Activated naive CD4-positive, alpha-beta T cell (primary cell): ENCODE measurements around the gene PREP.
"Not testable (repeated sequence)": the region's sequence is repeated elsewhere in the genome, so short reads cannot be mapped to it uniquely, and the experiment has no call there.

Source experiments
- DNase-seq, 4 experiments: peaks; one replicate each; lab custom pipeline; 2025; lab: John Stamatoyannopoulos, UW

The PREP gene

GRCh38 chr6:105402939-105403935, at the start of gene PREP:
PREP (minus strand) TSS chr6:105403082; CDS start chr6:105402891, 191 bp downstream.
- DNase-seq, result peak; percentile 43 to 81 (median 56)

DNA sequence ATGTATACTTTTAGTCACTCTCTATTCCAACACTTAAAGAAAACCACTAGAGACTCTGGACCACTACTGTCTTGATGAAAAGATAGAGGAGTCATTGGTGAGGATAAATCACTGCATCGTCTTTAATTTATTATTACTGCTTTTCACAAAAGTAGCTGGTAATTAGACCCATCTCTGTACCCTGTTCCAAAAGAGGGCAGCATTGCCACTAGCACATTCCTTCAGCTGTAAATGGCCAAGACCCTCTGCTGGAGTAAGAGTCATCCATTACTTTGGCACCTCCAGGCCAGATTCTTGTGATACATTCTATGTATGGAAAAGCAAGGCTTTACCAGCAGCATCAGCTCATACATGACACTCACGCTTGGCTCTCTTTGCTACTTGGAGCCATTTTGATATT, 49.5 kb upstream of the PREP start:
- DNase-seq, result no peak

- DNase-seq, result no peak
Observed at GRCh38 chr6:105449756-105450390, 47.0 kb upstream of the PREP start.

DNA sequence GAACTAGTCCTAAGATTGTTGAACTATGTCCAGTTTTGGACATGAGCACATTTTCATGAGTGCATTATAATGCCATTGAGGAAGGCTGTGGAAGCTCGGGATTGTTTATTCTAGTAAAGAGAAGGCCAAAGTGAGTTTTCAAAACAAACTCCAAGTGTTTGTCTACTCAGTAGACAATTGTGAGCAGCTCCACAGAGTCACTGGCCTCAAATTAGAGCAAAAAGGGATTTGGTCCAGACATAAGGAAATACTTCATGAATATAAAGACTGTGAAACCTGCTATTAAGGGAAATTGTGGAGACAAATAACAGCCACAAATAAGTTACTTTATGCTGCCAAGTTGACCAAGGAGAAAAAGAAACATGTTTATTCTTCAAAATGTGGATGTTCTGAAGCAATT, 42.6 kb upstream of the PREP start:
- no peak for DNase-seq

GRCh38 chr6:105443941-105444340, 41.1 kb upstream of the PREP start:
- DNase-seq, result no peak

DNA sequence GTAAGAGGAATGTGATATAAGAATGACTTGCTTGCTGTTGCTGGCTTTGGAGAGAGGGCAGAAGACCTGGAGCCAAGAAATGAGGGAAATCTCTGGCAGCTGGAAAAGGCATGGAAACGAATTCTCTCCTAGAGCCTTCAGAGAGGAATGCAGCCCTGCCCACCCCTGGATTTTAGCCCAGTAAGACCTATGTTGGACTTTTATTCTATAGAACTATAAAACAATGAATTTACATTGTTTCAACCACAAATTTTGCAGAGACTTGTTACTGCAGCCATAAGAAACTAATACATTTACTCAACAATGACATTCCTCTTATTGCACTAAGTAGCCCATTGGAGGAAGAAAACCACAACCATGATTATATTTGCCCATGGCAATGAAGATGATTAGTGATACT, 39.5 kb upstream of the PREP start:
- DNase-seq, result no peak

GRCh38 chr6:105437236-105437635, 34.4 kb upstream of the PREP start:
- DNase-seq, result no peak

DNA sequence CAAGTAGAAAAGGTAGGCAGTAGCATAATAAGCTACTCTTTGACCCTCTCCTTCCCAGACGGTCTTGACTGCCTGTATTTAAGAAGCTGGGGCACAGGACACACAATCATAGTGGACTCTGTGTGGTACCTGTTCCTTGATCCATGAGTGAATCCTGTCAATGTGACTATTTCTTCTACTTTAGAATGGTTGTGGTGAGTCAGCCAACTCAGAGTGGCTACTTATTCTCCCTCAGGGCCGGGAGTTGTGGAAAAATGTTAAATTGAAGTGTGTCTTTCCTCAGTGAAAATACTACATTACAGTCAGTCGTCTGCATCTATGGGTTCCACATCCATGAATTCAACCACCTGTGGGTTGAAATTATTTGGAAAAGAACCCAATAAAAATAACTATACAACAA, 30.8 kb upstream of the PREP start:
- DNase-seq, result no peak

- no peak for DNase-seq
Observed at GRCh38 chr6:105432797-105433196, 29.9 kb upstream of the PREP start.

DNA sequence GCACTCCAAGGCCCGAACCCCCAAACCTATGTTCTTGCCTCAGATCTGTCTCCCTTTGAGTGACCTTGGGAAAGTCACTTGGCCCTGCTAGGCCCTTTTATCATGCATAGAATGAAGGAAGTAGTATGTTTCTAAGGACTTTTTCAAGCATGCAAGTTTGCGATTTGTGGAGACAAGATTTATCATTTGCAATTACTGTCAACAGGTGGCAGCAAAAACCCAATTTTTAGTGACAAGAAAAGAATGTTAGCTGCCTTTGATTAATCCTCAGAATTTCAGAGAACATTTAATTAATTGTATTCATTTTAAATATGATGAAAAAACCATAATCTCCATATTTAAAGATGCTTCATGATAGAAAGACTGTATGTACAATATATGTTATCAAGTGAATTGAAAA, 28.3 kb upstream of the PREP start:
- no peak for DNase-seq

GRCh38 chr6:105430685-105431084, 27.8 kb upstream of the PREP start:
- no peak for DNase-seq

DNA sequence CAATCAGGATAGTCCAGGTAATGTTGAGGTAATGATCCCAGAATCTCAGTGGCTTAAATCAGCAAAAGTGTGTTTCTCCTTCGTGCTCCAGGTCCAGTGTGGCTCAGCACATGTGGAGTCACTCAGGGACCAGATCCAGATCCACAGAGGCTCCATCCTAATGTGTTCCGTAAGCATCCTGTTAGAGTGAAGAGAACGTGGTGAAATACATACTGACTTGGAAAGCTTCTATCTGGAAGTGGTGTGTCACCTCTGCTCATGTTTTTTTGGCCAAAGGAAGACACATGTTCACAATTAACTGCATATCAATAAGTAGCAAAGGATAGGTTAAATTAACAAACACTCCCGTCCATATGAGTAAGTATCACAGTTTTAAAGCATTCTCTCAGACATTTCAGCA, 26.8 kb upstream of the PREP start:
- no peak for DNase-seq

DNA sequence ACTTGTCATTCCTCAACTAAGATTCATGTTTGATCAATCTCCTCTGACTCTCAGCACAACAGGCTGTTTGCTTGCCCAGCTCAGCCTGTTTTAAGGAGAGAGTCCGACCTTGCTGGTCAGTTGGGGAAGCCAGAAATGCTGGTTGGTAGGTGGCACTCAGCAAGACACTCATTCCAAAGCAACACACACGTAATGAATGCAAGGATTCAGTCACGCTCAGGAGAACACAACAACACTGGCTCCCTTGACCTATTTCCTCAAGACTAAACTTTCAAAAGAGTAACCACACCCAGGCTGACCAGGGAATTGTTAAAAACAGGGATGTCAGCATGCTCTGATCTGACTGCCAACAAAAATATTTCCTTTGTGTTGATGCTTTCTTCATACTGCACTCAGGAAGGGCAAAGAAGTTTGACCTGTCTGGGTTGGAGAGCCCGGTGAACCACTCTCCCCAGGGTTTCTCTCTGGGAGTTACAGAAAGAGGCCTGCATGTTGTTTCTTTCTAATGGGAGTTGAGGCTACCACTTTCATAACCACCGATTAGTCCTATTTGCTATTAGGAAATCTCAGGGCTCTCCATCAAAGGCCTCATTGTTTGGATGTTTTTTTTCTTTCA, 25.6 kb upstream of the PREP start:
- DNase-seq, result no peak

GRCh38 chr6:105424175-105424783, 21.4 kb upstream of the PREP start:
- peak; percentile 6 to 39 (median 22) for DNase-seq

GRCh38 chr6:105416971-105417370, 14.1 kb upstream of the PREP start:
- not testable (repeated sequence) for DNase-seq

DNA sequence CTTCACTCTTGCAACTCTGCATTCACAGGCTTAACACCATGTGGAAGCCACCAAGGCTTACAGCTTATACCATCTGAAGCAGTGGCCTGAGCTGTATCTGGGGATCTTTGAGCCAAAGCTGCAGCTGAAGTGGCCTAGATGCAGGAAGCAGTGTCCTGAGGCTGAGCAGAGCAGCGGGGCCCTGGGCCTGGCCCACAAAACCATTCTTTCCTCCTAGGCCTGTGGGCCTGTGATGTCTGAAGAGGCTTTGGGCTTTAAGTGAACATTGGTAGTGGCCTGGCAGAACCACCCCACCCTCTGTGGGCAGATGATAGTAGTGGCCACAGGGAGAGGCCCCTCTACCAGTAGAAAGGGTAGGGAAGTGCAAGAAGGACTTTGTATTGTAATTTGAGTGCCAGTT, 6.9 kb upstream of the PREP start:
- no peak for DNase-seq

DNA sequence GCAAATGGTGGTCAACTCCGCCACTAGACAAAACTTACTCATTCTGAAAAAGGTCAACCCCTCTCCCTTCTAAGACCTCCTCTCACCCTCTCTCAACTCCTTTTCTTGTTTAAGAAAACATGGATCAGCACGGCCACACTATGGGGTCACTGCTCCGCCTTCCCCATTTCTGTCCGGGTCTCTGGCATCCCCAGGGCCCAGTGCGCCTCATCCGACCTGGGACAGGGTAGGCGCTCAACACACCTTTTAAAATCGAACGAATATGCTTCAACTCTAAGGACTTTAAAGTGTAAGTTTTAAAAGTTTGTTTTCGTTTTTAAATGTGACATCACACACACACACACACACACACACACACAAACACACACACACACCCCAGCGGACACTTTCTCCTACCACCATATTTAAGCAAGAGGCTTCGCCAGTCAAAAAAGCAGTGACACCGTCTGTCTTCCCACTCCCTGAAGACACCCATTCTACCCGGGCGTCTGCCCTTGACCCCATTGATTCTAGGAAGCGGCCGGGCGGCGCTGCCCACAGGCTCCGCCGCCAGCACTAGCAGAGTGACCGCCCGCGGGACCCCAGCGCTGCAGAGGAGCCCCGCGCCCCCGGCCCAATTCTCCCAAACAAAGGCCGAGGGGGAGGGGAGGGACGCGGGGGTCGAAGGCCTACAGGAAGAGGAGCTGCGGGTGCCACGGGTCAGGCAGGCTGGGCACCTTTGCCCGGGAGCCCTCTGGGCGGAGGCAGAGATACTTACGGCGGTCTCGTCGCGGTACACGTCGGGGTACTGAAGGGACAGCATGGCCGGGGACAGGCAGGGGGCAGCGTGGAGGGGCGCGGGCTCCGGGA, 568 bp downstream of the PREP start:
- peak in 1 of 4 experiments; percentile 21 for DNase-seq

DNA sequence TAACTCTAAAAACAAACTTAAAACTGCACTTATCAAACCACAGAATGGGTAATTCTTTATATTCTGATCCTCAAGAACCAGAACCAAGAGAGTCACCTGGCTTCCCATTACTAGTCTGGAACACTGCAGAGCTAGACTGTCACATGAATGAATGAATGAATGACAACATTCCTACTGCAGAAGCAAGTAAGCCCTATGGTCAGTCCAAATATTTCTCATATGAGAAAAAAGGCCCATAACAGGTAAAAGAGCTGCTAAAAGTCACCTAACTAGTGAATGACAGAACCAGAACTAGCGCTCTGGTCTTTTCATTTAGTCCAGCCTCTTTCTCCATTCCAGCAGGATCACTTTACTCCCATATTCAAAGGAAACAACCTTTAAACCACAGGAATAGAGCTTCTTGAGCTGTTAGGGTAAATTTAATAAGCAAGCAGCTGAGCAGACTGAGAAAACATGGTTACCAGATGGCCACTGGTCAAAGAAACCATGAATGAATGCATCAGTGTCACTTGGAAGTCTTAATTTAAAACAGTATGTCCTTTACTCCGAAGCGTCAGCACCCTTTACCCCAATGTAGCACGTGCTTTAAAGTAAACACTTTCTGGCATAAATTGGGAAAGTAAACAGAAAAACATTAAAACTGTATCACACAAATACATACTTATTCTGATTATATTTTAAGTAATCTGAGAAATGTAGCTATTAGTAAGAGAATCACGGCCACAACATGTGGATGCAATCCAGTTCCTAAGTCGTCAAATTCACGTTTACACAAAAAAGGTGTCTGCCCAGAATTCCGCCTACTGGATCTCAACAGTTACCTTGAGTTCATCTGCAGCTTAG, 1.4 kb downstream of the PREP start:
- no peak for DNase-seq

GRCh38 chr6:105400501-105400900, 2.4 kb downstream of the PREP start:
- DNase-seq, result no peak

GRCh38 chr6:105398859-105399258, 4.0 kb downstream of the PREP start:
- DNase-seq, result no peak
